ENCODE data around the gene CD40. TPM values are rescaled to one million over a fixed set of nuclear protein-coding genes. Genes with fewer than 3 reads are reported as not detected.

The CD40 gene
- total RNA-seq, 4 donors from 2014 or later: 15.0 to 33.4 (median 23.2) TPM

DNA sequence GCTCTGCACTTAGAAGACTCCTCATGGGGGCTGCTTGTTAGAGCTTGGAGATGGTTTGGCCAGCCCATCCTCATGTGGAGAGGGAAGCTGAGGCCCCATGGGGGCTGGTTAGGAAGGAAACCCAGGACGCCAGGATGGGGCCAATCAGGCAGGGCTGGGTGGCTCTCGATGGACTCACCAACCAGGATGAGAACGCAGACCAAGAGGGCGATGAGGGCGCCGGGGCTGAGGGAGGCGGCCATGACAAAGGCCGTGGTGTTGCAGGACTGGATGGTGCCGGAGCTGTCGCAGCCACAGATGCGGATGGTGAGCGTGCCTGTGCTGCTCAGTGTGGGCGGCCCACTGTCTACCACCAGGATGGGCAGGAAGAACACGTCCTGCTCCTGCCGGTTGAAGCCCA lies 59.7 kb downstream of the CD40 start:
- TF ChIP-seq CTCF (IDR thresholded peaks at IDR 0.05): no peak
- ATAC-seq (ENCODE audit: low FRiP score) (no peak), DNase-seq (ENCODE audit: low spot score) (no peak)

DNA sequence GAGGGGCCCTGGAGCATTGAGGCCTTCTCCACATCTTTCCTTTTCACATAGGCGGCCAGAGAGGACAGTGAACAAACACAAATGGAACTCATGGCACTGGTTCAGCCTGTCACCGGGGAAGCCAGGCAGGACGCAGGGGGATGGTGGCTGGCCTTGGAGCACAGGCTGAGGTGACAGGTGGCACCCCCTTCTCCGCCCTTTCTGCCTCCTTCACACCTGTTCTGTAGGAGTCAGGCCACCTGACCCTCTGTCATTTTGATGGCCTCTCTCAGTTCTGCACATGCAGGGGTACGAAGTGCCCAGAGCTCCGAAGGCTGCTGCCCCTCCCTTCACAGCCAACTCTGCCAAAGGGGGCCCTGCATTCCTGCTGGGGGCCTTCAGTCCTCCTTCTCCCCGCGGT lies 60.8 kb downstream of the CD40 start:
- ATAC-seq (ENCODE audit: low FRiP score) (no peak), DNase-seq (ENCODE audit: low spot score) (no peak)
- no peak for TF ChIP-seq CTCF (IDR thresholded peaks at IDR 0.05)

Other genes with a start within 250 kb of the CD40 start
- gene ZSWIM1, start 237.1 kb upstream of the CD40 start, total RNA-seq: 1 to 10 TPM; 5.5 to 9.9 (median 7.0) TPM
- 10 to 100 TPM in 1 of 4 donors, 1 to 10 TPM in 3; 1.8 to 27.0 (median 3.6) TPM for gene SPATA25, start 230.7 kb upstream of the CD40 start, total RNA-seq
- 10 to 100 TPM in 3 of 4 donors, 1 to 10 TPM in 1; 8.5 to 32.0 (median 11.6) TPM for gene NEURL2, start 227.1 kb upstream of the CD40 start, total RNA-seq
- 100 to 1,000 TPM in 1 of 4 donors, 10 to 100 TPM in 3; 79.2 to 148 (median 85.9) TPM for gene CTSA, start 227.0 kb upstream of the CD40 start, total RNA-seq
- gene PLTP, start 206.2 kb upstream of the CD40 start, total RNA-seq: 1,000 to 10,000 TPM in 1 of 4 donors, 100 to 1,000 TPM in 3; 215 to 1,101 (median 301) TPM
- gene PCIF1, start 183.6 kb upstream of the CD40 start, total RNA-seq: 10 to 100 TPM; 18.8 to 36.9 (median 25.8) TPM
- gene ZNF335, start 146.1 kb upstream of the CD40 start, total RNA-seq: 10 to 100 TPM; 14.5 to 29.1 (median 19.7) TPM
- gene MMP9, start 109.4 kb upstream of the CD40 start, total RNA-seq: 10 to 100 TPM in 2 of 4 donors, 1 to 10 TPM in 1, under 1 TPM in 1; 0.84 to 90.4 (median 13.7) TPM
- gene SLC12A5, start 89.1 kb upstream of the CD40 start, total RNA-seq: under 1 TPM in 1 of 4 donors, not detected in 3; 0.19 TPM
- 10 to 100 TPM; 19.3 to 41.1 (median 23.2) TPM for gene NCOA5, start 28.4 kb upstream of the CD40 start, total RNA-seq
- under 1 TPM; 0.24 to 0.46 (median 0.31) TPM for gene CDH22, start 190.2 kb downstream of the CD40 start, total RNA-seq

Data from omental fat pad (tissue), 4 donors.